ENCODE measurements around the gene PFDN5. TPM values are rescaled to one million over a fixed set of nuclear protein-coding genes. Genes with fewer than 3 reads are reported as not detected.

The PFDN5 gene
- total RNA-seq, 1 experiment from 2014 or later: 291 TPM

DNA sequence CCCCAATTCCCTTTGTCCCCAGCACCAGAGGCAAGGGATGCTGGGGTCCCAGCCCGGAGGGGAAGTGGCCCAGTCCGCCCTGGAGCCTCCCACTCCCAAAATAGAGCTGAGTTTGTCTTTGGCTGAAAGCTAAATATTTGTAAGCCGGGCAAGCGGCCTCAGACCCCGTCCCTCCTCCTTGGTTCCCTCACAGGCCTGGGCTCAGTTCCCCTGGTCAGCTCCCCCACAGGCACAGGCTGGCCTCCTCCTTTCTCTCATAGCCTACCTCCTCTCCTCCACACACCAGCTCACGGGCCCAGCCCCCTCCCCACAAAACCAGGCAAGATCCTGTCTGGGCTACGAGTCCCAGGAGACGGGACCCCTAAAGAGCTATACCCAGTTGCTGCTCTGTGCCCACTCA is 39.5 kb downstream of the PFDN5 start:
- H3K79me2 ChIP-seq (ENCODE audit: low read depth): no peaks in the 10 kb centered on the region
- CTCF ChIA-PET: no interaction called here
- no peaks in the 10 kb centered on the region for H3K36me3 ChIP-seq (ENCODE audit: low read depth)
- H4K20me1 ChIP-seq (ENCODE audit: insufficient read depth): no peaks in the 10 kb centered on the region
- POLR2A ChIA-PET (ENCODE audit: unreplicated experiment): no interaction called here
- H3K4me3 ChIP-seq: no peak overlapping the region
- no peak overlapping the region for H2AFZ ChIP-seq
- no peaks in the 10 kb centered on the region for H3K9me3 ChIP-seq (ENCODE audit: insufficient read depth, low read depth)
- no peaks in the 10 kb centered on the region for H3K4me1 ChIP-seq (replicated peaks; ENCODE audit: insufficient read depth)
- no peak for DNase-seq
- H3K27me3 ChIP-seq (ENCODE audit: insufficient read depth, low read depth): peaks cover 43% of the 10 kb centered on the region
- BruUV-seq (replicated peaks): no TSS peak
- no peak overlapping the region for H3K4me2 ChIP-seq
- H3K27ac ChIP-seq: no peak overlapping the region
- no peak for TF ChIP-seq EZH2 (IDR thresholded peaks at IDR 0.05; ENCODE audit: low read depth)
- TF ChIP-seq, protein P1, sequence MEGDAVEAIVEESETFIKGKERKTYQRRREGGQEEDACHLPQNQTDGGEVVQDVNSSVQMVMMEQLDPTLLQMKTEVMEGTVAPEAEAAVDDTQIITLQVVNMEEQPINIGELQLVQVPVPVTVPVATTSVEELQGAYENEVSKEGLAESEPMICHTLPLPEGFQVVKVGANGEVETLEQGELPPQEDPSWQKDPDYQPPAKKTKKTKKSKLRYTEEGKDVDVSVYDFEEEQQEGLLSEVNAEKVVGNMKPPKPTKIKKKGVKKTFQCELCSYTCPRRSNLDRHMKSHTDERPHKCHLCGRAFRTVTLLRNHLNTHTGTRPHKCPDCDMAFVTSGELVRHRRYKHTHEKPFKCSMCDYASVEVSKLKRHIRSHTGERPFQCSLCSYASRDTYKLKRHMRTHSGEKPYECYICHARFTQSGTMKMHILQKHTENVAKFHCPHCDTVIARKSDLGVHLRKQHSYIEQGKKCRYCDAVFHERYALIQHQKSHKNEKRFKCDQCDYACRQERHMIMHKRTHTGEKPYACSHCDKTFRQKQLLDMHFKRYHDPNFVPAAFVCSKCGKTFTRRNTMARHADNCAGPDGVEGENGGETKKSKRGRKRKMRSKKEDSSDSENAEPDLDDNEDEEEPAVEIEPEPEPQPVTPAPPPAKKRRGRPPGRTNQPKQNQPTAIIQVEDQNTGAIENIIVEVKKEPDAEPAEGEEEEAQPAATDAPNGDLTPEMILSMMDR (conservative IDR thresholded peaks at IDR 0.05): no peak
- no peaks in the 10 kb centered on the region for H3K9me2 ChIP-seq (ENCODE audit: insufficient read depth)
- intact Hi-C loops (cut with micrococcal nuclease; ENCODE audit: unreplicated experiment): no loop called here
- H3F3A ChIP-seq (ENCODE audit: insufficient read depth, low read depth): no peaks in the 10 kb centered on the region

DNA sequence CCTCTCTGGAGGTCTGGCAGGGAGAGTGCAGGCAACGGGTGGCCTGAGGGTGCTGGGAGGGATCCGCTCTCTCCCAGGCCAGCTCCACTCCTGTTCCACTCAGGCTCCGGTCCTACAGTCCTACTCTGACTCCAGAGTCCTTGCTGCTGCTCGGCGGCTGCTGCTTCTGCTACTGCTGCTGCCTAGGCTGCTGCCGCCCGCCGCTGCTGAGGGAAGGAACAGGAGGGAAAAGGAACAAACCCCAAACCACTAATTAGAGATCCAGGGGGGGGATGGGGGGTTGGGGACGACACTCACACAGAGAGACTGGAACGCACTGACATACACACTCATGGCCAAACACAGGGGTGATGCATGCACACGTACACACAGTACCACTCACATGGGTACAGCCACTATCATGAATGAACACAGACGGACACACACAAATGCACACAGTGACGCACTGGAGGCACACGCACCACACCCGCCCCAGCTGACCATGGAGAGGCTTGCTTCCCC is 40.9 kb downstream of the PFDN5 start, which contains the start of gene SP7:
TSS of gene SP7 (minus strand) at position 174 of the 501 bp plus-strand sequence. CDS start 708 bp downstream, outside the sequence.
- CTCF ChIA-PET: interaction anchor here (0.6 kb wide), 1 partner anchor 9 kb away, joined by 3 read pairs; no protein-coding TSS in a partner anchor
- H3K27me3 ChIP-seq (ENCODE audit: insufficient read depth, low read depth): peaks cover 55% of the 10 kb centered on the region
- no TSS peak for BruUV-seq (replicated peaks)

DNA sequence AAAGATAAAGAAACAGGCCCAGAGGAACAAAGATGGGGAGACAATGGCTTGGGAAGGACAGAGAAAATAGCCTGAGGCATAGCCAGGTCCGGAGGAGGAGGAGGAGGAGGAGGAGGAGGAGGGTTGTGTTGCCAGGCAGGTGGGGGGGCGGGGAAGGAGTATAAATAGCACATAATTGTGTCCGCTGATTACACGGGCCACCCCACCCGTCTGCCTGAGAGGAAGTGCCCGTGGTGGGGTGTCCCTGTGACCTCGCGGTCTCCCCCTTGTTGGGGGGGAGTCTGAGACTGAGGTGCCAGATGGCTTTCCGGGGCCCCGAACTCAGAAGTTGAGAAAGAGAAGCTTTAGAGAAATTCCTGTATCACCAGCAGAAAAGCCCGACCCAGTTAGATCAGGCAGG is 42.7 kb downstream of the PFDN5 start:
- intact Hi-C loops (cut with micrococcal nuclease; ENCODE audit: unreplicated experiment): no loop called here
- no peaks in the 10 kb centered on the region for H4K20me1 ChIP-seq (ENCODE audit: insufficient read depth)
- H3K9me2 ChIP-seq (ENCODE audit: insufficient read depth): no peaks in the 10 kb centered on the region
- H3K4me1 ChIP-seq (replicated peaks; ENCODE audit: insufficient read depth): no peaks in the 10 kb centered on the region
- ChIA-PET POLR2A (ENCODE audit: unreplicated experiment) (no interaction called here), CTCF (no interaction called here)
- no peak overlapping the region for H3K27ac ChIP-seq
- DNase-seq: no peak
- no peak overlapping the region for H2AFZ ChIP-seq
- H3K4me2 ChIP-seq: no peak overlapping the region
- H3K9me3 ChIP-seq (ENCODE audit: insufficient read depth, low read depth): no peaks in the 10 kb centered on the region
- H3F3A ChIP-seq (ENCODE audit: insufficient read depth, low read depth): no peaks in the 10 kb centered on the region
- no peaks in the 10 kb centered on the region for H3K79me2 ChIP-seq (ENCODE audit: low read depth)
- H3K36me3 ChIP-seq (ENCODE audit: low read depth): no peaks in the 10 kb centered on the region
- TF ChIP-seq, protein P1 (conservative IDR thresholded peaks at IDR 0.05): no peak
- TF ChIP-seq EZH2 (IDR thresholded peaks at IDR 0.05; ENCODE audit: low read depth): no peak
- no peak overlapping the region for H3K4me3 ChIP-seq
- peaks cover 52% of the 10 kb centered on the region for H3K27me3 ChIP-seq (ENCODE audit: insufficient read depth, low read depth)
- no TSS peak for BruUV-seq (replicated peaks)

More for the DNA sequence above, 40.9 kb downstream of the PFDN5 start, which contains the start of gene SP7:
- Histone ChIP-seq H3K79me2 (ENCODE audit: low read depth) (no peaks in the 10 kb centered on the region), H3K36me3 (ENCODE audit: low read depth) (no peaks in the 10 kb centered on the region), H3K27ac (no peak within 1 kb of the TSS), H4K20me1 (ENCODE audit: insufficient read depth) (no peaks in the 10 kb centered on the region), H3K9me2 (ENCODE audit: insufficient read depth) (no peaks in the 10 kb centered on the region), H3K4me2 (no peak within 1 kb of the TSS), H3K9me3 (ENCODE audit: insufficient read depth, low read depth) (no peaks in the 10 kb centered on the region), H3K4me3 (no peak within 1 kb of the TSS), H3K4me1 (replicated peaks; ENCODE audit: insufficient read depth) (no peaks in the 10 kb centered on the region), H2AFZ (no peak within 1 kb of the TSS), H3F3A (ENCODE audit: insufficient read depth, low read depth) (no peaks in the 10 kb centered on the region)
- TF ChIP-seq, protein P1 (conservative IDR thresholded peaks at IDR 0.05): no peak
- TF ChIP-seq EZH2 (IDR thresholded peaks at IDR 0.05; ENCODE audit: low read depth): no peak
- POLR2A ChIA-PET (ENCODE audit: unreplicated experiment): no interaction called here
- intact Hi-C loops (cut with micrococcal nuclease; ENCODE audit: unreplicated experiment): no loop called here
- DNase-seq: no peak
